GM13977 (cell line): ENCODE results near the gene KCNQ1.

Source experiments
- DNase-seq: peaks from one replicate; pipeline ENCODE4 v3.0.0; 2012; ENCODE audit warnings: low spot score
- CTCF ChIP-seq: IDR thresholded peaks from 2 replicates; pipeline ENCODE4 v1.5.1; 2012; ENCODE audit warnings: mild to moderate bottlenecking, control low read depth; ENCODE audit not compliant: insufficient read depth; ENCODE audit errors: extremely low read depth, missing control alignments
- in situ Hi-C: fragments of 300-500 bp; cut with MboI; formaldehyde crosslinking; loops from one replicate; pipeline ENCODE4 v1.12.0; 2022; ENCODE audit warnings: low sequenced_read_pairs, low pct_unique_long_range_greater_than_20kb, mixed read lengths, inconsistent platforms; ENCODE audit not compliant: unreplicated experiment

Gene KCNQ1

GRCh38 chr11:2572491-2573239 lies 127.9 kb downstream of the KCNQ1 start:
- DNase-seq = no peak
- TF ChIP-seq CTCF = no peak
- in situ Hi-C loops = no loop called here

GRCh38 chr11:2573240-2574042 lies 128.6 kb downstream of the KCNQ1 start:
- no peak for DNase-seq
- no peak for TF ChIP-seq CTCF
- in situ Hi-C loops = no loop called here

DNA sequence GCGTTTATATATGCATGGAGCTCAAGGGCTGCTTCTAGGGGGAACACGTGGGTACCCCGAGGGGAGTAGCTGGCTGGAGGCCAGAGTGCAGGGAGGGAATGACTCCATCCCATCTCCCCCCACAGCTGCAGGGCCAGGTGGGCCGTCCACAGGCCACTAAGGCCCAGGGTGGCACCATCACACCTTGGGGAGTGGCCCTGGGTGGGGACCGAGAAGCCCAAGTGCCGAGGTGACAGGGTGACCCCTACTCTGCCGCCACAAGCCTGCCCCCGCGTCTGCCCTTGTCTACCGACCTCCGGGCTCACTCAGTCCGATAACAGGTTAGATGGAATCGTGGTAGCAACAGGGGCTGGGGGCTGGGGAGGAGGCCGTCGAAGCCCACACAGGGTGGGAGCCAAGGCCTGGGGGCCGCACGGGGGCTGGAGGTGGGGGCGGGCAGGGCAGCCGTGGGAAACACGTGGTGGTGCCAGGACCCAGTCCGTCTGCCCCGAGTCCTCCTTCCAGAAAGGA lies 129.3 kb downstream of the KCNQ1 start:
- DNase-seq = no peak
- no peak for TF ChIP-seq CTCF
- in situ Hi-C loops = no loop called here

GRCh38 chr11:2574553-2575535 lies 130.0 kb downstream of the KCNQ1 start:
- in situ Hi-C loops = no loop called here
- TF ChIP-seq CTCF = no peak
- no peak for DNase-seq

GRCh38 chr11:2575591-2576051 lies 130.8 kb downstream of the KCNQ1 start:
- DNase-seq = no peak
- TF ChIP-seq CTCF = no peak

GRCh38 chr11:2576111-2576510 lies 131.3 kb downstream of the KCNQ1 start:
- in situ Hi-C loops = no loop called here
- no peak for TF ChIP-seq CTCF
- DNase-seq = no peak

More at GRCh38 chr11:2575591-2576051, 130.8 kb downstream of the KCNQ1 start:
- in situ Hi-C loops = no loop called here
